NCI-H1436 (cell line): ENCODE data around the gene WDR87.

Experiments
- DNase-seq: peaks from one replicate; lab custom pipeline; 2025; lab: John Stamatoyannopoulos, UW

The WDR87 gene

GRCh38 chr19:37905946-37906868 is at the start of gene WDR87:
Gene WDR87 (minus strand): TSS chr19:37906594. CDS start chr19:37898239, 8,355 bp downstream.
- DNase-seq, result peak; percentile 70

- DNase-seq, result no peak
Measured at GRCh38 chr19:37955986-37956385, 49.6 kb upstream of the WDR87 start.

DNA sequence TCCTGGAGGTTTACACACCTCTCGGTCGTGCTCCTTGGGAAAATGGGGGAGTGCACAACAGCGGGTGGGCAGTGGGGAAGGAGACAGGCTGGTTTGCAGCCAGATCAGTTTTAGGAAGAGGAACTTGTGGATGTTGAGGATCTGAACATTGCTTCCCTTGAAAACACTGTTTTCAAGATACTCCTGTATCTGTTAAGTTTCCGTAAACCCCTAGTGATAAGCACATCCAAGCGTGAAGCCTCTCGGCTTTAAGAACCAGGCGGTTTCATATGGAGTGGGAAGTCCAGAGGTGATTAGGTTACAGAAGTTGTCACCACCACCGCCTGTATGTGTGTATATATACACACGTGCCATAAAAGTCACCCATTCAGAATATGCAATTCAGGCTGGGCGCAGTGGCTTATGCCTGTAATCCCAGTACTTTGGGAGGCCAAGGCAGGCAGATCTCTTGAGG is 48.1 kb upstream of the WDR87 start:
- DNase-seq, result no peak

- no peak for DNase-seq
Measured at GRCh38 chr19:37953918-37954303, 47.5 kb upstream of the WDR87 start.

GRCh38 chr19:37953171-37953917 is 47.0 kb upstream of the WDR87 start:
- no peak for DNase-seq

DNA sequence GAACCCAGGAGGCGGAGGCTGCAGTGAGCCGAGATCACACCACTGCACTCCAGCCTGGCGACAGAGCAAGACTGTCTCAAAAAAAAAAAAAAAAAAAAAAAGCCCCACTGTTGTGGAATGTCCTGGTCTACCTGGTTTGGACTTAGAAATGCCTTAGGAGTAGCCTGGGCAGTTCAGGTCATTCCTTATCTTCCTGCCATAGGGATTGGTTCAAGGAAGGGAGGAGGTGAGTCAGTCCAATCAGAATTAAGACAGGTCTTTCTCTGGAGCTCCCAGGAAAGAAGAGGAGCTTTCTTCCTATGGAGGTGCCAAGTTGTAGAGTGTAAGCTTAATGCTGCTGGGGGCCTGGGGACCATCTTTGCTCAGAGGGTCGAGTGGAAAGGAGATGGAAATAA is 45.4 kb upstream of the WDR87 start:
- no peak for DNase-seq

DNA sequence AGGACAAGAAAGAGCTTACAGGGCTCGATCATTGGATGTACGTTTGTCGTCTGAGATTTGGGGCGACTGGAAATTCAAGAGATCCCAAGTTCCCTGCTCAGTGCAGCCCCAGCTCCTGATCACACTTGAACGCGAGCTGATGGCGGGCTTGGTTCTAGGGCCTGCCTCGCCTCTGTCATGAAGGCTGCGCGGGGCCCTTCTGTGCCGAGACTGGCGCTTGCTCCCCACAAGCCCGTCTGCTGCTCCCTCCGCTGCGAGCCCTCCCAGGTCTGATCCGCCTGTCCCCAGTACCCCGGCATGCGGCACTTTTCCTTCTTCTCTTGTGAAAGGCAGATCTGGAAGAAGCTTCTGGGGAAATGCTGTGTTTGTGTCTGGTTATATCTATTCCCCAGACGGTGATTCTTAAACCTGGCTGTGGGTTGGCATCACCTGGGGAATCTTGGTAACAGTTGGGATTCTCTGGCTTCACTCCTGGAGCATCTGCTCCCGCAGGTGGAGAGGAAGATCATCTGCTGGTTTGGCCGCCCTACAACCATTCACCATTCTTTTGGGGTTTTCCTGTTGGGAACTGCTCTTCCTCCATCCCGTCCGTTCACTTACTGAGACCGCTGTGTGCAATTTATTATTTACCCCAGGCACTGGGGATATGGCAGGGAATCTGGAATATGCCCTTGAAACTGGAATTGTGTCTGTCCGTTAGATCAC is 44.2 kb upstream of the WDR87 start:
- DNase-seq, result no peak

GRCh38 chr19:37948362-37948761 is 42.0 kb upstream of the WDR87 start:
- DNase-seq, result no peak

GRCh38 chr19:37947778-37948177 is 41.4 kb upstream of the WDR87 start:
- no peak for DNase-seq

DNA sequence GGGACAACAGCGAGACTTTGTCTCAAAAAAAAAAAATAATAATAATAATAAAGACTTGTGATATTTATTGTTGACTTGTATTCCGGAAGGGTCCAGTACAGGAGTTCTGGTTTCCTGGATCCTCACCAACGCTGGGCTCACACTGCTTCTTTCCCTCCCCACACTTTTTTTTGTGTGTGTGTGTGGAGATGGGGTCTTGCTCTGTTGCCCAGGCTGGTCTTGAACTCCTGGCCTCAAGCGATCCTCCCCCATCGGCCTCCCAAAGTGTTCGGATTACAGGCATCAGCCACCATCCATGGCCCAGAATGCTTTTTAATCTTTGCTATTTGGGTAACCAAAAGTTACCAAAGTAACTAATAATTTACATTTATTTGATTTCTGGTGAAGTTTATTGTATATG is 39.7 kb upstream of the WDR87 start:
- no peak for DNase-seq

GRCh38 chr19:37943480-37943879 is 37.1 kb upstream of the WDR87 start:
- DNase-seq, result no peak

DNA sequence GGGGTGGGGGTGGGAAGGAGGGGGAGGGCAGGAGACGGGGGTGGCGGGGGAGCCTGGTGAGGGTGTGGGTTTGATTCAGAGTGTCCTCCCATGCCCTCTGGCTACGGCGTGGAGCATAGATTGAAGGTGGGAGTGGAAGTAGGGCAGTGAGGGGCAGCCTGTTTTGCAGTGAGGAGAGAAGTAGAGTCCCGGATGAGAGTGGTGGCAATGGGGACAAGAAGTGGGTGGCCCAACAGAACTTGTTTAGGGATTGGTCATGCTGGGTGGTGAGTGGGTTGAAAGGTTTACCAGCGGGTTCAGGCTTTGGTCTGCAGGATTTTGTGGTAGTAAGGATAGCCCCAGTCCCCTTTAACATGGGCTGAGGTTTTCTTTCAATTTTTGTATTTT is 36.1 kb upstream of the WDR87 start:
- no peak for DNase-seq

DNA sequence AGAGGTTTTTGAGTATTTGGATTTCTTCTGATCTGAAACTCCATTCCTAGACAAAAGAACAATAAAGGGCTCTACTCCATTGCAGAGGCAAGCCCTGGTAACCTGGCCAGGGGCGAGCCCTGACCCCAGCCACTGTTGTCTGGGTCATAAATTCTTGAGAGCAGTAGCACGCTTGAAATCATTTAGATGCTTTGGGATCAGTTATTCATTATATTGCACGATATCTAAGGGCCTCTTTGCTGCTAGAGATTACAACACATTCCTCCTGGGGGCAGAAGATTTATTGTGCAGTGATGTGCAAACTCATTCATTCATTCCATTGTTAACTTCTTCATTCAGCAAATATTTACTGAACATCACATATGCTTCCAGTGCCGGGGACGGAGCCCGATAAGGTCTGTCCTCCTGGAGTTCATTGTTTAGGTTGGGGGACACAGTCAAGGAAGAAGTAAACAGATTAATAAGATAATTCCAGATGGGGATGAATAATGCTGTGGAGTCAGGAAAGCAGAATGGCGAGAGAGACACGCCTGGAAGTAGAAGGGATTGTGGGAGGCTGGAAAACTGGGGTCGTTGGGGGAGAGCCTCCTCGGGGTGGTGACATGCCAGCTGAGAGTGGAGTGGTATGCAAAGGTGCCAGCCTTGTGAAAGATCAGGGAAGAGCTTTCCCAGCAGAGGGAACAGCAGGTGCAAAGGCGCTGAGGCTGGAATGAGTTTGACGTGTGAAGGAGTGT is 35.6 kb upstream of the WDR87 start:
- DNase-seq, result no peak

DNA sequence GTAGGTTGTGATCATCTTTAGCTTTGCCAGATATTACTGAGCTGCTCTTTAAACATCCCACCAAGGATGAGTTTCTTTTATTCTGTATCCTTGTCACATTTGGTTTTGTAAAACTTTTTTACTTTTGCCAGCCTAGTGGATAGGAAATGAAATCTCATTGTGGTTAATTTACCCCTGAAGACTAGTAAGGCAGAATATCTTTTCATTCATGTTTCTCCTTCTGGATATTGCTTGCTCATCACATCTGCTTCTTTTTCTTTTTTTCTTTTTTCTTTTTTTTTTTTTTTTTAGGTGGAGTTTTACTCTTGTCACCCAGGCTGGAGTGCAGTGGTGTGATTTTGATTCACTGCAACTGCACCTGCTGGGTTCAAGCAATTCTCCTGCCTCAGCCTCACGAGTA is 32.0 kb upstream of the WDR87 start:
- no peak for DNase-seq

DNA sequence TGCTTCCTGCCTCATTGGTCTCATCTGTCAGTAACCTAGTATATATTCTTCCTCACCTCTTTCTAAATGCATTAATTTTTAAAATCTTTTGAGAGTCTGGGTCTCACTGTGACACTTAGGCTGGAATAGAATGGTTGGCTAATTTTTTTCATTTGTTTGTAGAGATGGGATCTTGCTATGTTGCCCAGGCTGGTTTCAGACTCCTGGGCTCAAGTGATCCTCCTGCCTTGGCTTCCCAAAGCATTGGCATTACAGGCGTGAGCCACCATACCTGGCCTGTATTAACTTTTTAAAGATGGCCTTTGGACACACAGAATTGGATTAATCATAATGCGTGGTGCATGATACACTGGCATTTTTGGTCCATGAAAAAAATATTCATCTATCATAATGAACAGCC is 30.5 kb upstream of the WDR87 start:
- DNase-seq, result no peak

- DNase-seq, result no peak
Measured at GRCh38 chr19:37936166-37936565, 29.8 kb upstream of the WDR87 start.

- no peak for DNase-seq
Measured at GRCh38 chr19:37935341-37935740, 28.9 kb upstream of the WDR87 start.

DNA sequence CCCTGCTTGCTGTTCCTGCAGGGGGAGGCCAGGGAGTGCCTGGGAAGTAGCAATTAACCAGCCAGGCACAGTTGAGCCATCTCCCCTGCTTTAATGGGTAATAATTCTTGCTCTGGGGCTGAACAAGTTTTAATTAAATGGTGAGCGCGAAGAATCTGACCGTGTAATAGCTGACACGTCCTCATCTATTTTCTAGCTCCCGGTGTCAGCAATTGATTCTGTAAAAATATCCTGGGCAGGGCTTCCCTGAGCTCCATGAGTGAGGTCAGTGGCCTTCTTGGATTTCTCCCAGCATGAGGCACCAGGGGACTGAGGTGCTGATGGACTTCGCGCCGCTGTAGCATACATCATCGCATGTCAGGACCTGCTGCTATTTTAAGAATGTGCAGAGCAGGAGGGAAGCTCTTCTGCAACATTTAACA is 27.6 kb upstream of the WDR87 start:
- no peak for DNase-seq

- DNase-seq, result no peak
Measured at GRCh38 chr19:37932985-37933936, 26.9 kb upstream of the WDR87 start.

- no peak for DNase-seq
Measured at GRCh38 chr19:37931881-37932655, 25.7 kb upstream of the WDR87 start.
